NT2/D1 (cell line): ENCODE measurements around the gene SRSF12.

ENCODE experiments used
- DNase-seq: peaks from one replicate; pipeline ENCODE4 v3.0.0-alpha.2; 2011; ENCODE audit warnings: low read depth, low spot score
- H3K27me3 ChIP-seq: 2 replicates; pipeline ENCODE4 v1.6.0; 2011; ENCODE audit warnings: mild to moderate bottlenecking; ENCODE audit not compliant: insufficient read length, insufficient read depth
- H3K36me3 ChIP-seq: 2 replicates; pipeline ENCODE4 v1.6.1; 2011; ENCODE audit warnings: mild to moderate bottlenecking, low read length, mixed read lengths; ENCODE audit not compliant: insufficient read depth, insufficient read length
- H3K4me1 ChIP-seq: 2 replicates; pipeline ENCODE4 v1.5.1; 2011; ENCODE audit not compliant: insufficient read depth, insufficient read length
- H3K4me3 ChIP-seq: 2 replicates; pipeline ENCODE4 v1.5.1; 2011; ENCODE audit warnings: low read depth; ENCODE audit not compliant: insufficient read length
- H3K9ac ChIP-seq: 2 replicates; pipeline ENCODE4 v1.6.0; 2011; ENCODE audit warnings: low read depth; ENCODE audit not compliant: insufficient read length
- H3K9me3 ChIP-seq: 2 replicates; pipeline ENCODE4 v1.5.1; 2011; ENCODE audit warnings: mild to moderate bottlenecking, low read length; ENCODE audit not compliant: insufficient read depth
- SUZ12 ChIP-seq: IDR thresholded peaks from 2 replicates; pipeline ENCODE4 v1.6.1; 2011; ENCODE audit not compliant: insufficient read length, insufficient read depth; ENCODE audit errors: extremely low read depth
- YY1 ChIP-seq: IDR thresholded peaks from 2 replicates; pipeline ENCODE4 v1.6.1; 2011; ENCODE audit not compliant: insufficient read length, insufficient read depth
- ZNF274 ChIP-seq: IDR thresholded peaks from 2 replicates; pipeline ENCODE4 v1.6.1; 2011; ENCODE audit warnings: mild to moderate bottlenecking, low read depth, low read length

Gene SRSF12

GRCh38 chr6:89047473-89047872 is 70.4 kb downstream of the SRSF12 start:
- Histone ChIP-seq H3K27me3 (no peaks in the 10 kb centered on the region), H3K4me3 (no peak overlapping the region), H3K9ac (no peak overlapping the region), H3K4me1 (no peaks in the 10 kb centered on the region), H3K36me3 (no peaks in the 10 kb centered on the region), H3K9me3 (no peaks in the 10 kb centered on the region)
- DNase-seq = no peak
- TF ChIP-seq ZNF274 (no peak), SUZ12 (no peak), YY1 (no peak)
